8988T (cell line): ENCODE results near the gene NOC2L.
A peak's percentile ranks its signal among the peaks of the same experiment; 100 is the strongest.
"Not testable (repeated sequence)": the region's sequence is repeated elsewhere in the genome, so short reads cannot be mapped to it uniquely, and the experiment has no call there.

Source experiments
- DNase-seq: peaks from one replicate; pipeline ENCODE4 v3.0.0; 2011

NOC2L gene

DNA sequence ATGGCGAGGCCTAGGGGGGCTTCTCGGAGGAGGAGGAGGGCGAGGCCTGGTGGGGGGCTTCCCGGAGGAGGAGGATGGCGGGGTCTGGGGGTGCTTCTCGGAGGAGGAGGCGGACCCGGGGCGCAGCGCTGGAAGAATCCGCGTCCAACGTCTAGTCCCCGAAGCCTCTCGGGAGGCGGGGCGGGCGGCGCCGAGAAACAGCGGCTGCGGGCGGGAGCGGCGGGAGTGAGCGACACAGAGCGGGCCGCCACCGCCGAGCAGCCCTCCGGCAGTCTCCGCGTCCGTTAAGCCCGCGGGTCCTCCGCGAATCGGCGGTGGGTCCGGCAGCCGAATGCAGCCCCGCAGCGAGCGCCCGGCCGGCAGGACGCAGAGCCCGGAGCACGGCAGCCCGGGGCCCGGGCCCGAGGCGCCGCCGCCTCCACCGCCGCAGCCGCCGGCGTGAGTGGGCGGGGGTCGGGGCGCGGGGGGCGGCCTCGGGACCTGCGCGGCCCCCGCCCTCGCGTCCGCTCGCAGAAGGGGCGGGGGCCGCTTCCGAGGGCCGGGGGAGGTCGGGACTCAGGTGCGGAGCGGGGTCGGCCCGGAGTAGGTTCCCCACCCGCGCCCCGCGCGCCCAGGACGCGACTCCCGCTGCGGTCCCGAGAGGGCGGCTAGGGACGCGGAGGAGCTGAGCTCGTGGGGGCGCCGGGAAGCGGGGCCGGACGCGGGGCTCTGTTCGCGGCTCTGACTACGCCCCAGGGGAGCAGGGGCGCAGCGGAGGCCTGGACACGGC is 1.5 kb upstream of the NOC2L start, which contains the start of gene KLHL17:
Gene KLHL17, plus strand, starts transcription at position 222 of the 769 bp plus-strand sequence. Its CDS starts 110 bp downstream, at position 332.
- peak; percentile 91 for DNase-seq

- DNase-seq, result no peak
These were observed 791 bp upstream of the NOC2L start for GRCh38 chr1:959731-960362.

DNA sequence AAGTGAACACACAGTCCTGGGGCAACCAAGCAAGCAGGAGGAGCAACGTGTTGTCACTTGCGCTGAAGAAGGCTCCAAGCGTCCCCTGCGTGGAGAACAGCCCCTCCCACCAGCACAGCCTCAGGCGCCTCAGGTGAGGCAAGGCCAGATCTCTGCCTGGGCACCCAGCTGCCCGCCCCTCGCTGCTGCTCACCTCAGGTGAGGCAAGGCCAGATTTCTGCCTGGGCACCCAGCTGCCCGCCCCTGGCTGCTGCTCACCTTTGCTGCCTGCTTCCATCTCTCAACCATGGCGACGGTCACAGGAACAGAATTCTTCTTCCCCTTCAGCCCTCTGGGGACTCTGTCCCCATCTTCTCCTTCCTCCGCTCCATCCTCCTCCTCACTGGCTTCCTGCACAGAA is 2.4 kb downstream of the NOC2L start:
- no peak for DNase-seq

- no peak for DNase-seq
These were observed 3.6 kb downstream of the NOC2L start for GRCh38 chr1:955474-955873.

GRCh38 chr1:954927-955326 is 4.1 kb downstream of the NOC2L start:
- no peak for DNase-seq

DNA sequence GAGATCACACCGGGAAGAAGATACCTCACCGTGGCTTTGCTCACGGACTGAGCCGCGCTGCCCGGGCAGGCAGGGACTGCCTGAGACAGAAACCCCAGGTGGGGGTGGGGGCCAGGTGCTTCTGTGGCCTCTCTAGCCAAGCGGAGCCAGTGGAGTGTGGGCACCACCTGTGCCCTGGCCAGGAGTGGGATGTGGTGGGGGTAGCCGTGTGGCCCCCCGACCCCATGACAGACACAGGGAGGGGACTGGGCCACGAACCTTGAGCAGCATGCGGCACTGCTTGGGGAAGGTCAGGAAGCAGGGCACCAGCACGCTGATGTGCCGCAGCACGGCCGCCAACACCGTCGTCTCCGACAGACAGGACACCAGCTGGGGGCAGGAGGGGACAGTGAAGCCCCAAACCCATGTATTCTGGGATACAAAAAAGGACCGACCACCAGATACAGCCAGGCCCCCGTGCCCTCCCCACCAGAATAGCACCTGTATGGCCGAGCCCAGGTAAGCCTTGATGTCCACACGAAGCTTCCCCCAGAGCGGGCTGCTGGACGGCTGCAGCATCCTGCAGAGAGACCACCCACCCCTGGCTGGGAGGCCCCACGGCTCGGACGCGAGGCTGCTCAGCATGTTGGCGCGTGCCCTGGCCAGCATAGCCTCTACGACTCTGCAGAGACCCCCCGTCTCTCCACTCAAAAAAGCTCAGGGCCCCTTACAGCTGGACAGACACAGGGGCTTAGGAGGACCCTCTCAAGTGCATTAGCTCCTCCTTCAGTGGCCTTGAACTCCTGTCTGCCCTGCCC is 5.3 kb downstream of the NOC2L start:
- no peak for DNase-seq

GRCh38 chr1:952603-953002 is 6.5 kb downstream of the NOC2L start:
- no peak for DNase-seq

DNA sequence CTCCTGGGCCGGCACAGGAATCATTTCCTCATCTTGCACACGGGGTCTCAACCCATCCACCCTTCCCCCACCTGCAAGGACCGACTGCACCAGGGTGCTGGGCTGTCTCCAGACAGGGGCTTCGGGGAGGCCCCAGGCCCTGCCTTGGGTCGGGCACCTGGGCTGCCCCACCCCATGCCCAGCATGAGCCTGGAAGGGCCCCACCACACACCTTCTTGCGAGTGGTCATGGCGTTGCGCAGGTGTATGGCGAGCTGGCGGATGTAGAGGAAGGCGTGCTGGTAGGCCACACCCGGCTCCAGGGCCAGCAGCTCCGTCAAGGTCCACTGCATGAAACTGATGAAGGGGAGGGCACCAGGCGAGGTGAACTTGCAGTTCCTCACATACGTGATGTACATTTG is 6.9 kb downstream of the NOC2L start:
- DNase-seq, result no peak

DNA sequence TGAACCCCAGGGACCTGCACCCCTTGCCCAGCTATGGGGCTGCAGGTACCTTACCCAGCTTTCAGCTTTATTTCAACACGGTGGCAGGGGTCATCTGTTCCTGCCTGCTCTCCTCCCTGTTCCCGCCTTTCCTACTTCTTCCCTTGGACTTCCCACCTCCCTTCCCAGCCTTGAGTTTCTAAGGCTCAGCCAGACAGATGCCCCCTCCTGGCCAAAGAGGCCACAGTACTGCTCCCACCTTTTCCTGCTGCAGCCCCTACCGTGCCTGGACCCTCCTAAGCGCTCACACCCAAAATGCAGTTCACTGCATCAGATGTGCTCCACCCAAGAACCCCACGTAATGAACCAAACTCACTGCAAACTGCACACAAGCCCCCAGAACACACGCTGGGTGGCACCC is 7.7 kb downstream of the NOC2L start:
- no peak for DNase-seq

DNA sequence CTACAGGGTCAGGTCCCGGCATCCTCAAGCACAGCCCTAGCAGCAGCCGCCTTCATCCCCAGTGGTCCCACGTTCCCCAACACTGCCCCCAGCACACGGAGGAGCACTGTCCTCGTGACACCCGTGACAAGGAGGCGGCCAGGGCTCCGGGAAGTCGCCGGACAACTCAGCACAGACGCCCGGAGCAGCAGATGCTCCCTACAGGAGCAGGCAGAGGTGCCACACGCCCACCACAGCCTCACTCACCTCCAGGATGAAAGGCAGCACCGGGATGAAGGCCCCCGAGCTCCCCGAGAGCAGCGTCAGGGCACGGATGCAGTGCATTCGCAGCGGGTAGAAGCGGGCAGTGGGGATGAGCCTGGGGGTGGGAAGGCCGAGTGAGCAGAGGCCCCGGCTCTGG is 8.2 kb downstream of the NOC2L start:
- DNase-seq, result no peak

DNA sequence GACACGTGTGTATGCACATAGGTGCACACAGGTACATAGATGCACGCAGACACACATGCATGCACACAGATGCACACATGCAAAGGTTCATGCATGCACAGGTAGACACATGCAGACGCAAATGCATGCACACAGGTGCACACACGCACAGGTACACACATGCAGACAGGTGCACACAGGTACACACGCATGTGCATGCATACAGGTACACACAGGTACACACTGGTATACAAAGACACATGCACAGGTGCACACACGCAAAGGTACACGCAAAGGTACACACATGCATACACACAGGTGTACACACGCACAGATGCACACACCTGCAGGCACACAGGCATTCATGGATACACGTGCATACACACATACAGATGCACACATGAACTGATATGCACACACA is 8.8 kb downstream of the NOC2L start:
- DNase-seq, result no peak

DNA sequence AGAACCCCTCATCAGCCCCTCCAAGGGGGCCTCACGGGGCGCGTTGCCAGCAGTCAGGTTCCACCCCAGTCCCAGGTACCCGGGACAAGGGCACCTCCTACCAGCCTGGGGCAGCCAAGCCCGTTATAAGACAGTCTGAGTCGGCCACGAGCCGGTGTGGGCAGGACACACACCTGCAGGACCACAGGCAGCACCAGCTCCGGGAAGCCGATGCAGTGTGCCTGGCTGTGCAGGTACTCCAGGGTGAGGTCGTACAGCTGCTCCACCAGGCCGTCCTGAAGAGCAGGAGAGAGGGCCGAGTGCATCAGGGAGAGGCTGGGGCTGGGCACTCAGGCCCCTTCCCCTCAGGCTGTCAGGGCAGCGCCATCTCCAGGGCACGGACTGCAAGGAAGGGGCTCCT is 11.1 kb downstream of the NOC2L start:
- no peak for DNase-seq

DNA sequence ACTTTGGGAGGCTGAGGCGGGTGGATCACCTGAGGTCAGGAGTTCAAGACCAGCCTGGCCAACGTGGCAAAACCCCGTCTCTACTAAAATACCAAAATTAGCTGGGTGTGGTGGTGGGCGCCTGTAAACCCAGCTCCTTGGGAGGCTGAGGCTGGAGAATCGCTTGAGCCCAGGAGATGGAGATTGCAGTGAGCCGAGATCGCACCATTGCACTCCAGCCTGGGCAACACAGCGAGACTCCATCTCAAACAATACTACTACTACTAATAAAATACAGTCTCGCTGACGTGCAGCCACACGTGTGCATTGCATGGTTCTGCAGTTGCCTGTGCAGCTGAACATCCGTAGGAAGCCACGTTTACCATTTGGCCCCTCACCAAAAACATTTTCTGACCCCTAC is 12.2 kb downstream of the NOC2L start:
- DNase-seq, result not testable (repeated sequence)

DNA sequence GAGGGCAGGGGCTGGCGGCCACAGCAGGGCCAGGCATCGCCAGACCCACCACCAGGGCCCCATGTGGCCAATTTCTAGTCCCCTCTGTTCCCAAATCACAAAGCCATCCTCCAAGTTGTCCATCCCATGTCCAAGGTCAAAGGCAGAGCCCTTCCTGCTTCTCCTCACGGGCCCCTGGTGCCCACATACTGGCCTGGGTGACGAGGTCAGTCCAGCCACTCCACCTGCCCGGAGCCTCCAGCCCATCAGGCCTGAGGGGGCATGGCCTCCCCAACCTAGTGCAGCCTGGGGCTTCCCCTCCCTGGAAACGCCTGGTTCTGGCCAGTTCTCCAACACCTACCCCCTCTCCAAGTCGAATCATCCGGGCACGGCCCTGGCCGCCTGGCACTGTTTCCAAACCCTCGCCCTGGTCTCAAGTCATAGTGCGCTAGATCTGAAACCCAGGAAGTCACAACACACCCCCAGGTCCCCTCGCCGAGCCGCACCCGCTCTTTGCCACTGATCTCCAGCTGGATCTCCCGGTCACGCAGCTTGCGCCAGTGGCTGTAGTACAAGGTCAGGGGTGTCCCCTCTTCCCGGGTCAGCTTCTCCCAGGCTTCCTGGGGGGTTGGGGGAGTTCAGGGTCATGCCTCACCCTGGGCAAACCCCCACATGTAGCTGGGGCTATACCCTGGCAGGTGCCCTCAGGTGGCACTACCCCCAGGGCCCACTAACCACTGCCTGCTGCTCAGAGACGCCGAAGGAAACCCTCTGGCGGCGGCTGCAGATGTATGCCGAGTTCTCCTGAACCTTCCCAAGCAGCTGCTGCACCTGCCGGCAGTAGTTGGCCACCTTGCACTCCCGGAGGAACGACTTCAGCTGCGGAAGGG is 13.1 kb downstream of the NOC2L start:
- DNase-seq, result no peak

DNA sequence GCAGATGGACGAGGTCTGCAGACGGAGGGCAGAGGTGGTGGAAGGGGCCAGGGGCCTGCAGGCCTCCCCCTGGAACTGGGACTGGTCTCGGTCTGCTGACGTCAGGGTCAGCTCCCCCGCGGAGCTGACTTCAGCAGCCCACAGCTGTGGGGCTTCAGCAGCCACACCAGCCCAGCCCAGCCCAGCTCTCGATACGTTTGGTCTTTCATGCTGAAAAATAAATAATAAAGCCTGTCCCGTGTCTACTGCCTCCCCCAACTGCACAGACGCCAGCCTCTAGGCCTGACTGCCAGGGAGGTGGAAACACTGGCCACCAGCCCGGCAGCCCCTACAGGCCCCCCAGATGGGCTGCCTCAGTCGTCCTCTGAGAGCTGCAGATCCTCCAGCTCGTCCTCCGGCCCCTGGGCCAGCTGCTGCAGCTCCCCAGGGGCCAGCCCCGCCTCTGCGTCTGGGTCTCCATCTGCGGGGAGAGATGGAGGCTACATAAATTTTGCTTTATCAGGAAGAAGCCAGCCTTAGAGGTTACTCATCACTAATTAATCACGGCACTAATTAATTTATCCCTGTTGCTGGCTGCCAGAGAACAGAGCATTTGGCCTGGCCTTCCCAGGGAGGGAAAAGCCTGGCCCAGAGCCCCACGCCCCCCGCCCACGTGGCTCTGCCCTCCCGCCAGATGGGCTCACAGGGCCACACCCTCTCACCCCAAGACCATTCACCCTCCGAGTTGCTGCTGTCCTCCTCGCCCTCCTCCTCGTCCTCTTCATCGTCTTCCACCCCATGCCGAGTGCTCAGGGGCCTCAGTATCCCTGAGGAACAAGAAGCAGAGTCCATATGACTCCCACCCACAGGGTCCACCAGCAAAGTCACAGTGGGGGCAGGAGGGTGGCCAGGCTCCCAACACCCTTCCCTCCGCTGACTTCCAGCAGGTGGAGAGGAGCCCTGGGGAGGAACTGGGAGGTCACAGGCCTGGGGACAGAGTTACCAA is 14.4 kb downstream of the NOC2L start:
- no peak for DNase-seq

- DNase-seq, result no peak
These were observed 15.3 kb downstream of the NOC2L start for GRCh38 chr1:943545-944340.

GRCh38 chr1:942864-943533 is 16.1 kb downstream of the NOC2L start:
- no peak for DNase-seq

GRCh38 chr1:942411-942821 is 16.6 kb downstream of the NOC2L start:
- DNase-seq, result no peak

- peak; percentile 94 for DNase-seq
These were observed 17.3 kb downstream of the NOC2L start for GRCh38 chr1:941588-942383.
